Activated CD8-positive, alpha-beta memory T cell treated with anti-CD3 and anti-CD28 coated beads, Interleukin-2, amount 10 ng/mL, durations not matched to agents 7 days and 5 days (primary cell): ENCODE results near the gene CDC42BPA. TPM values are rescaled to one million over a fixed set of nuclear protein-coding genes. Genes with fewer than 3 reads are reported as not detected.

Experiments
- ATAC-seq: fragments of 150-1000 bp; cut with Tn5 transposase; one replicate; pipeline ENCODE4 v1.10.0; 2021; ENCODE audit warnings: moderate library complexity
- CTCF ChIA-PET: fragments of 350-600 bp; sonication (Branson Sonifier 250); formaldehyde crosslinking; loops from one replicate; lab custom pipeline; 2021; ENCODE audit warnings: antibody characterized with exemption; lab: Charles Lee
- DNase-seq: peaks from one replicate; pipeline ENCODE4 v3.0.0-alpha.2; 2020
- H3K27ac Mint-ChIP-seq: one replicate; pipeline ENCODE4 v1.8.0; 2021; ENCODE audit warnings: mild to moderate bottlenecking, mixed read lengths
- H3K27me3 Mint-ChIP-seq: one replicate; pipeline ENCODE4 v1.8.0; 2021; ENCODE audit warnings: mixed read lengths
- H3K36me3 Mint-ChIP-seq: one replicate; pipeline ENCODE4 v1.8.0; 2021; ENCODE audit warnings: mild to moderate bottlenecking, mixed read lengths
- H3K4me1 Mint-ChIP-seq: one replicate; pipeline ENCODE4 v1.8.0; 2021; ENCODE audit warnings: mixed read lengths
- H3K4me3 Mint-ChIP-seq: one replicate; pipeline ENCODE4 v1.8.0; 2021; ENCODE audit warnings: mild to moderate bottlenecking, moderate library complexity, mixed read lengths
- H3K9me3 Mint-ChIP-seq: one replicate; pipeline ENCODE4 v1.8.0; 2022; ENCODE audit warnings: low read depth, mixed read lengths
- total RNA-seq, 2 experiments: library from RNA; stranded (reverse); gene quantifications; one replicate each; pipeline ENCODE4 v1.2.3, GENCODE V29; 2021

Gene CDC42BPA
- total RNA-seq, 2 experiments from 2014 or later, result 1.3 to 2.8 TPM

GRCh38 chr1:227214207-227214606, 104.1 kb downstream of the CDC42BPA start:
- Mint-ChIP-seq H3K9me3 (no peaks in the 10 kb centered on the region), H3K27ac (no peak overlapping the region), H3K4me3 (no peak overlapping the region), H3K4me1 (no peaks in the 10 kb centered on the region), H3K27me3 (peaks cover 17% of the 10 kb centered on the region), H3K36me3 (no peaks in the 10 kb centered on the region)
- ATAC-seq (no peak), DNase-seq (no peak)
- CTCF ChIA-PET, result no interaction called here

GRCh38 chr1:227213426-227213825, 104.9 kb downstream of the CDC42BPA start:
- H3K27ac Mint-ChIP-seq, result no peak overlapping the region
- DNase-seq (no peak), ATAC-seq (no peak)
- H3K27me3 Mint-ChIP-seq, result peaks cover 17% of the 10 kb centered on the region
- no peaks in the 10 kb centered on the region for H3K36me3 Mint-ChIP-seq
- no peaks in the 10 kb centered on the region for H3K9me3 Mint-ChIP-seq
- no peaks in the 10 kb centered on the region for H3K4me1 Mint-ChIP-seq
- no peak overlapping the region for H3K4me3 Mint-ChIP-seq
- CTCF ChIA-PET, result no interaction called here

- no peaks in the 10 kb centered on the region for H3K36me3 Mint-ChIP-seq
- DNase-seq, result no peak
- H3K27ac Mint-ChIP-seq, result no peak overlapping the region
- no peak for ATAC-seq
- CTCF ChIA-PET, result no interaction called here
- no peaks in the 10 kb centered on the region for H3K9me3 Mint-ChIP-seq
- H3K4me3 Mint-ChIP-seq, result no peak overlapping the region
- H3K4me1 Mint-ChIP-seq, result no peaks in the 10 kb centered on the region
- peaks cover 10% of the 10 kb centered on the region for H3K27me3 Mint-ChIP-seq
These were observed 106.1 kb downstream of the CDC42BPA start for GRCh38 chr1:227212164-227212563.

- no peak overlapping the region for H3K4me3 Mint-ChIP-seq
- DNase-seq, result no peak
- H3K27ac Mint-ChIP-seq, result no peak overlapping the region
- peaks cover 10% of the 10 kb centered on the region for H3K27me3 Mint-ChIP-seq
- no peaks in the 10 kb centered on the region for H3K4me1 Mint-ChIP-seq
- no peak for ATAC-seq
- CTCF ChIA-PET, result no interaction called here
- H3K36me3 Mint-ChIP-seq, result no peaks in the 10 kb centered on the region
- H3K9me3 Mint-ChIP-seq, result no peaks in the 10 kb centered on the region
These were observed 107.7 kb downstream of the CDC42BPA start for GRCh38 chr1:227210604-227211003.

- DNase-seq (no peak), ATAC-seq (no peak)
- peaks cover 4% of the 10 kb centered on the region for H3K4me1 Mint-ChIP-seq
- H3K4me3 Mint-ChIP-seq, result no peak overlapping the region
- H3K27ac Mint-ChIP-seq, result no peak overlapping the region
- H3K27me3 Mint-ChIP-seq, result peaks cover 2% of the 10 kb centered on the region
- no peaks in the 10 kb centered on the region for H3K36me3 Mint-ChIP-seq
- H3K9me3 Mint-ChIP-seq, result no peaks in the 10 kb centered on the region
- CTCF ChIA-PET, result no interaction called here
These were observed 121.2 kb downstream of the CDC42BPA start for GRCh38 chr1:227197064-227197463.

GRCh38 chr1:227192163-227192562, 126.1 kb downstream of the CDC42BPA start:
- ATAC-seq (peak; percentile 55), DNase-seq (peak; percentile 53)
- peaks cover 11% of the 10 kb centered on the region for H3K4me1 Mint-ChIP-seq
- peaks cover 23% of the 10 kb centered on the region for H3K27me3 Mint-ChIP-seq
- H3K27ac Mint-ChIP-seq, result no peak overlapping the region
- no peaks in the 10 kb centered on the region for H3K36me3 Mint-ChIP-seq
- H3K4me3 Mint-ChIP-seq, result no peak overlapping the region
- CTCF ChIA-PET, result no interaction called here
- no peaks in the 10 kb centered on the region for H3K9me3 Mint-ChIP-seq

- Mint-ChIP-seq H3K36me3 (no peaks in the 10 kb centered on the region), H3K4me3 (no peak overlapping the region), H3K4me1 (peaks cover 11% of the 10 kb centered on the region), H3K27me3 (peaks cover 26% of the 10 kb centered on the region), H3K27ac (no peak overlapping the region), H3K9me3 (no peaks in the 10 kb centered on the region)
- DNase-seq, result no peak
- peak; percentile 30 for ATAC-seq
- CTCF ChIA-PET, result no interaction called here
These were observed 126.7 kb downstream of the CDC42BPA start for GRCh38 chr1:227191607-227192006.

GRCh38 chr1:227190321-227190720, 128.0 kb downstream of the CDC42BPA start:
- no peak for ATAC-seq
- peaks cover 11% of the 10 kb centered on the region for H3K4me1 Mint-ChIP-seq
- CTCF ChIA-PET, result no interaction called here

GRCh38 chr1:227185291-227185690, 133.0 kb downstream of the CDC42BPA start:
- CTCF ChIA-PET, result no interaction called here
- H3K9me3 Mint-ChIP-seq, result no peaks in the 10 kb centered on the region
- H3K27ac Mint-ChIP-seq, result no peak overlapping the region
- no peaks in the 10 kb centered on the region for H3K4me1 Mint-ChIP-seq
- H3K4me3 Mint-ChIP-seq, result no peak overlapping the region
- no peak for DNase-seq
- no peaks in the 10 kb centered on the region for H3K36me3 Mint-ChIP-seq
- no peak for ATAC-seq
- H3K27me3 Mint-ChIP-seq, result peaks cover 31% of the 10 kb centered on the region

More at GRCh38 chr1:227190321-227190720, 128.0 kb downstream of the CDC42BPA start:
- no peak overlapping the region for H3K27ac Mint-ChIP-seq
- H3K36me3 Mint-ChIP-seq, result no peaks in the 10 kb centered on the region
- DNase-seq, result no peak
- H3K4me3 Mint-ChIP-seq, result no peak overlapping the region
- H3K9me3 Mint-ChIP-seq, result no peaks in the 10 kb centered on the region
- peaks cover 30% of the 10 kb centered on the region for H3K27me3 Mint-ChIP-seq

GRCh38 chr1:227182012-227182411, 136.3 kb downstream of the CDC42BPA start:
- Mint-ChIP-seq H3K9me3 (no peaks in the 10 kb centered on the region), H3K36me3 (no peaks in the 10 kb centered on the region), H3K4me3 (no peak overlapping the region), H3K27me3 (peaks cover 15% of the 10 kb centered on the region), H3K4me1 (no peaks in the 10 kb centered on the region), H3K27ac (no peak overlapping the region)
- CTCF ChIA-PET, result no interaction called here
- DNase-seq, result no peak
- ATAC-seq, result no peak

- CTCF ChIA-PET, result no interaction called here
- H3K4me3 Mint-ChIP-seq, result no peak overlapping the region
These were observed 142.7 kb downstream of the CDC42BPA start for GRCh38 chr1:227175611-227176010.

GRCh38 chr1:227174164-227174563, 144.1 kb downstream of the CDC42BPA start:
- Mint-ChIP-seq H3K4me3 (no peak overlapping the region), H3K4me1 (no peaks in the 10 kb centered on the region), H3K27ac (no peak overlapping the region), H3K27me3 (peaks cover 19% of the 10 kb centered on the region), H3K9me3 (no peaks in the 10 kb centered on the region), H3K36me3 (no peaks in the 10 kb centered on the region)
- ATAC-seq (no peak), DNase-seq (no peak)
- CTCF ChIA-PET, result no interaction called here

More at GRCh38 chr1:227175611-227176010, 142.7 kb downstream of the CDC42BPA start:
- Mint-ChIP-seq H3K27ac (no peak overlapping the region), H3K27me3 (peaks cover 10% of the 10 kb centered on the region), H3K4me1 (no peaks in the 10 kb centered on the region), H3K9me3 (no peaks in the 10 kb centered on the region), H3K36me3 (no peaks in the 10 kb centered on the region)
- DNase-seq (no peak), ATAC-seq (no peak)

GRCh38 chr1:227170361-227171166, 147.7 kb downstream of the CDC42BPA start:
- ATAC-seq, result no peak
- no peak for DNase-seq
- Mint-ChIP-seq H3K27me3 (peaks cover 25% of the 10 kb centered on the region), H3K4me1 (no peaks in the 10 kb centered on the region), H3K36me3 (no peaks in the 10 kb centered on the region), H3K27ac (no peak overlapping the region), H3K4me3 (no peak overlapping the region), H3K9me3 (no peaks in the 10 kb centered on the region)
- CTCF ChIA-PET, result no interaction called here

- Mint-ChIP-seq H3K27me3 (peaks cover 31% of the 10 kb centered on the region), H3K27ac (no peak overlapping the region), H3K4me3 (no peak overlapping the region), H3K4me1 (no peaks in the 10 kb centered on the region), H3K36me3 (no peaks in the 10 kb centered on the region), H3K9me3 (no peaks in the 10 kb centered on the region)
- ATAC-seq (no peak), DNase-seq (no peak)
- CTCF ChIA-PET, result no interaction called here
These were observed 148.9 kb downstream of the CDC42BPA start for GRCh38 chr1:227169343-227169742.
